B cell (primary cell): ENCODE data around the gene ASPA.

Source experiments
- EZH2 ChIP-seq: IDR thresholded peaks from 2 replicates; pipeline ENCODE4 v1.6.1; 2012; ENCODE audit warnings: borderline replicate concordance, low read depth, mild to moderate bottlenecking, moderate library complexity, low read length; ENCODE audit not compliant: insufficient read depth, poor library complexity, severe bottlenecking
- TF ChIP-seq, protein P1 (sequence below): fragments of 200-600 bp; IDR thresholded peaks from one replicate; pipeline ENCODE4 v1.8.0; 2022; ENCODE audit warnings: antibody characterized with exemption, mild to moderate bottlenecking

DNA sequence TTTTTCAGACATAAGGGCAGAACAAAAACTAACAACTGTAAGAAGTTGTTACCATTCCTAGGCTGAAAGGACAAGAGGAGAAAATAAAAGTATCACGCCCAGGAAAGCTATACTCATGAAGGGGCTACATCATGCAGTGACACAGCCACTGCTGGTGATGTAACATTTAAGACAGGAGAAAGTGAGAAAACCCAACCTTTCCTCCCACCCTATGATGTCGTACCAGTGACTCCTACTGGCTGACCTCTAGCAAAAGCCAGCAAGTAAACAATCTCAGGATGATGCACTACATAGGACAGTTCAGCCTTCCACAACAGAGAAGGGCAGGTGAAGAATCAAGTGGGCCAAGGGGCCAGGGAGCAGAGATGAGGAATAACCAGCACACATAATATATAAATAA is 28.2 kb upstream of the ASPA start:
- TF ChIP-seq, protein P1, sequence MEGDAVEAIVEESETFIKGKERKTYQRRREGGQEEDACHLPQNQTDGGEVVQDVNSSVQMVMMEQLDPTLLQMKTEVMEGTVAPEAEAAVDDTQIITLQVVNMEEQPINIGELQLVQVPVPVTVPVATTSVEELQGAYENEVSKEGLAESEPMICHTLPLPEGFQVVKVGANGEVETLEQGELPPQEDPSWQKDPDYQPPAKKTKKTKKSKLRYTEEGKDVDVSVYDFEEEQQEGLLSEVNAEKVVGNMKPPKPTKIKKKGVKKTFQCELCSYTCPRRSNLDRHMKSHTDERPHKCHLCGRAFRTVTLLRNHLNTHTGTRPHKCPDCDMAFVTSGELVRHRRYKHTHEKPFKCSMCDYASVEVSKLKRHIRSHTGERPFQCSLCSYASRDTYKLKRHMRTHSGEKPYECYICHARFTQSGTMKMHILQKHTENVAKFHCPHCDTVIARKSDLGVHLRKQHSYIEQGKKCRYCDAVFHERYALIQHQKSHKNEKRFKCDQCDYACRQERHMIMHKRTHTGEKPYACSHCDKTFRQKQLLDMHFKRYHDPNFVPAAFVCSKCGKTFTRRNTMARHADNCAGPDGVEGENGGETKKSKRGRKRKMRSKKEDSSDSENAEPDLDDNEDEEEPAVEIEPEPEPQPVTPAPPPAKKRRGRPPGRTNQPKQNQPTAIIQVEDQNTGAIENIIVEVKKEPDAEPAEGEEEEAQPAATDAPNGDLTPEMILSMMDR, result no peak
- no peak for TF ChIP-seq EZH2
